HepG2 (cell line): Measurements from ENCODE around the gene ADCY7. TPM values are rescaled to one million over a fixed set of nuclear protein-coding genes. Genes with fewer than 3 reads are reported as not detected.

Experiments
- NFATC3 ChIP-seq: sonication (generic); formaldehyde crosslinking; IDR thresholded peaks from 2 replicates; pipeline ENCODE4 v1.5.1; 2020; ENCODE audit warnings: mild to moderate bottlenecking, missing genetic modification reagents
- NFE2 ChIP-seq: sonication (generic); formaldehyde crosslinking; IDR thresholded peaks from 2 replicates; pipeline ENCODE4 v1.4.0; 2020; ENCODE audit warnings: missing genetic modification reagents
- NONO ChIP-seq, 2 experiments: fragments of 450-650 bp in 1 of 2; sonication (generic) in 1 of 2; formaldehyde crosslinking in 1 of 2; IDR thresholded peaks in 1 of 2; conservative IDR thresholded peaks in 1 of 2; 2 replicates each; pipeline versions ENCODE4 v1.6.1 to v1.8.0; 2017 to 2022; ENCODE audit warnings: mild to moderate bottlenecking in 1 of 2, missing genetic modification reagents in 1 of 2, moderate library complexity in 1 of 2
- PHF8 ChIP-seq: sonication (generic); formaldehyde crosslinking; IDR thresholded peaks from 2 replicates; pipeline ENCODE4 v1.5.0; 2020; ENCODE audit warnings: missing genetic modification reagents
- POGZ ChIP-seq: sonication (generic); formaldehyde crosslinking; IDR thresholded peaks from 2 replicates; pipeline ENCODE4 v1.4.0; 2020; ENCODE audit warnings: mild to moderate bottlenecking, missing genetic modification reagents
- PRPF4 ChIP-seq: fragments of 200-400 bp; formaldehyde crosslinking; IDR thresholded peaks from 2 replicates; pipeline ENCODE4 v1.6.1; 2016; ENCODE audit warnings: low read length, low read depth; ENCODE audit not compliant: poor library complexity, severe bottlenecking
- RBFOX2 ChIP-seq: fragments of 200-400 bp; formaldehyde crosslinking; IDR thresholded peaks from 2 replicates; pipeline ENCODE4 v1.6.1; 2017; ENCODE audit warnings: low read depth, mild to moderate bottlenecking, low read length
- RXRA ChIP-seq: sonication (generic); formaldehyde crosslinking; IDR thresholded peaks from 2 replicates; pipeline ENCODE4 v1.5.1; 2020; ENCODE audit warnings: missing genetic modification reagents
- SRSF1 ChIP-seq: fragments of 200-400 bp; formaldehyde crosslinking; optimal IDR thresholded peaks from 2 replicates; pipeline ENCODE3; 2017; ENCODE audit warnings: mild to moderate bottlenecking, low read depth, low read length, moderate library complexity
- TERF1 ChIP-seq: sonication (generic); formaldehyde crosslinking; IDR thresholded peaks from 2 replicates; pipeline ENCODE4 v1.8.0; 2022; ENCODE audit warnings: mild to moderate bottlenecking, missing genetic modification reagents, moderate library complexity
- ZBTB20 ChIP-seq: sonication (generic); formaldehyde crosslinking; IDR thresholded peaks from 2 replicates; pipeline ENCODE4 v1.8.1; 2023; ENCODE audit warnings: missing genetic modification reagents, low read depth, mild to moderate bottlenecking, borderline replicate concordance
- ZNF24 ChIP-seq: fragments of 450-650 bp; IDR thresholded peaks from 2 replicates; pipeline ENCODE4 v1.6.1; 2017; ENCODE audit warnings: antibody characterized with exemption, mild to moderate bottlenecking
- ZNF292 ChIP-seq: sonication (generic); formaldehyde crosslinking; IDR thresholded peaks from 2 replicates; pipeline ENCODE4 v1.8.1; 2022; ENCODE audit warnings: mild to moderate bottlenecking, low read depth, missing genetic modification reagents, borderline replicate concordance
- ZNF33B ChIP-seq: sonication (generic); formaldehyde crosslinking; IDR thresholded peaks from 2 replicates; pipeline ENCODE4 v1.5.1; 2020; ENCODE audit warnings: mild to moderate bottlenecking, missing genetic modification reagents
- ZNF510 ChIP-seq: sonication (generic); formaldehyde crosslinking; IDR thresholded peaks from 2 replicates; pipeline ENCODE4 v1.4.0; 2020; ENCODE audit warnings: low read depth, mild to moderate bottlenecking, missing genetic modification reagents
- ZNF564 ChIP-seq: sonication (generic); formaldehyde crosslinking; IDR thresholded peaks from 2 replicates; pipeline ENCODE4 v1.8.1; 2023; ENCODE audit warnings: mild to moderate bottlenecking, missing genetic modification reagents
- ZNF616 ChIP-seq: sonication (generic); formaldehyde crosslinking; IDR thresholded peaks from 2 replicates; pipeline ENCODE4 v1.5.0; 2020; ENCODE audit warnings: low read depth, mild to moderate bottlenecking, missing genetic modification reagents
- ZNF768 ChIP-seq: sonication (generic); formaldehyde crosslinking; IDR thresholded peaks from 2 replicates; pipeline ENCODE4 v1.4.0; 2020; ENCODE audit warnings: missing genetic modification reagents
- ZNF773 ChIP-seq: sonication (generic); formaldehyde crosslinking; IDR thresholded peaks from 2 replicates; pipeline ENCODE4 v1.4.0; 2020; ENCODE audit warnings: missing genetic modification reagents, borderline replicate concordance
- ZNF776 ChIP-seq: sonication (generic); formaldehyde crosslinking; IDR thresholded peaks from 2 replicates; pipeline ENCODE4 v1.4.0; 2020; ENCODE audit warnings: mild to moderate bottlenecking, missing genetic modification reagents
- polyA plus RNA-seq, 8 experiments: library from polyadenylated mRNA; depleted of rRNA in 3 of 8; stranded (reverse) in 7 of 8; unstranded in 1 of 8; fragments of >200 nt; fragmentation: Illumina TruSeq in 4 of 8; extraction: Trizol in 4 of 8; gene quantifications; 2 replicates each; pipeline versions ENCODE4 v1.2.1 to v1.2.3, GENCODE V29; 2011 to 2016; ENCODE audit warnings: low read depth in 4 of 8, missing spikeins in 1 of 8, mixed read lengths in 1 of 8; ENCODE audit not compliant: insufficient read depth in 1 of 8
- total RNA-seq, 5 experiments: library from RNA; depleted of rRNA; stranded (reverse); fragments of >200 nt; fragmentation: Illumina TruSeq; extraction: Trizol; gene quantifications; 2 replicates each; pipeline ENCODE4 v1.2.3, GENCODE V29; 2016; ENCODE audit warnings: low read depth in 1 of 5
- TF ChIP-seq, protein P1 (sequence below): sonication (generic); formaldehyde crosslinking; IDR thresholded peaks from 2 replicates; pipeline ENCODE4 v1.5.1; 2020; ENCODE audit warnings: mild to moderate bottlenecking, missing genetic modification reagents
- TF ChIP-seq, protein P2 (sequence below): sonication (generic); formaldehyde crosslinking; IDR thresholded peaks from 2 replicates; pipeline ENCODE4 v1.4.0; 2020; ENCODE audit warnings: missing genetic modification reagents
- TF ChIP-seq, protein P3 (sequence below): IDR thresholded peaks from 2 replicates; pipeline ENCODE4 v1.6.1; 2012; ENCODE audit warnings: inconsistent platforms

ADCY7 gene
- total and polyA plus RNA-seq, 2 of the 13 experiments (the other 11 are each of a cell fraction or from before 2014, with no cell fraction given), result 2.2 to 4.3 TPM

- TF ChIP-seq NONO (IDR thresholded peaks at IDR 0.05) (no peak), NONO (CRISPR knock-in tag; conservative IDR thresholded peaks at IDR 0.05) (0 out of 2 replicates have a peak, but pooled peaks have one; percentile 28), NFATC3 (CRISPR knock-in tag) (0 out of 2 replicates have a peak, but pooled peaks have one; percentile 86), ZNF510 (CRISPR knock-in tag) (no peak), SRSF1 (peak; percentile 71), PRPF4 (no peak), POGZ (CRISPR knock-in tag) (no peak), TERF1 (CRISPR knock-in tag) (0 out of 2 replicates have a peak, but pooled peaks have one; percentile 56), ZNF773 (CRISPR knock-in tag) (no peak), ZBTB20 (CRISPR knock-in tag) (no peak), ZNF33B (CRISPR knock-in tag) (no peak), ZNF776 (peak; percentile 43; the same call in 1 of the 2 replicates), ZNF24 (peak; percentile 77), NFE2 (0 out of 2 replicates have a peak, but pooled peaks have one; percentile 20), RBFOX2 (0 out of 2 replicates have a peak, but pooled peaks have one; percentile 16), PHF8 (CRISPR knock-in tag) (peak; percentile 61), ZNF292 (CRISPR knock-in tag) (0 out of 2 replicates have a peak, but pooled peaks have one; percentile 21), ZNF564 (CRISPR knock-in tag) (0 out of 2 replicates have a peak, but pooled peaks have one; percentile 30), RXRA (CRISPR knock-in tag) (0 out of 2 replicates have a peak, but pooled peaks have one; percentile 35), ZNF616 (no peak), ZNF768 (CRISPR knock-in tag) (peak; percentile 55; the same call in 1 of the 2 replicates)
- TF ChIP-seq, protein P1, sequence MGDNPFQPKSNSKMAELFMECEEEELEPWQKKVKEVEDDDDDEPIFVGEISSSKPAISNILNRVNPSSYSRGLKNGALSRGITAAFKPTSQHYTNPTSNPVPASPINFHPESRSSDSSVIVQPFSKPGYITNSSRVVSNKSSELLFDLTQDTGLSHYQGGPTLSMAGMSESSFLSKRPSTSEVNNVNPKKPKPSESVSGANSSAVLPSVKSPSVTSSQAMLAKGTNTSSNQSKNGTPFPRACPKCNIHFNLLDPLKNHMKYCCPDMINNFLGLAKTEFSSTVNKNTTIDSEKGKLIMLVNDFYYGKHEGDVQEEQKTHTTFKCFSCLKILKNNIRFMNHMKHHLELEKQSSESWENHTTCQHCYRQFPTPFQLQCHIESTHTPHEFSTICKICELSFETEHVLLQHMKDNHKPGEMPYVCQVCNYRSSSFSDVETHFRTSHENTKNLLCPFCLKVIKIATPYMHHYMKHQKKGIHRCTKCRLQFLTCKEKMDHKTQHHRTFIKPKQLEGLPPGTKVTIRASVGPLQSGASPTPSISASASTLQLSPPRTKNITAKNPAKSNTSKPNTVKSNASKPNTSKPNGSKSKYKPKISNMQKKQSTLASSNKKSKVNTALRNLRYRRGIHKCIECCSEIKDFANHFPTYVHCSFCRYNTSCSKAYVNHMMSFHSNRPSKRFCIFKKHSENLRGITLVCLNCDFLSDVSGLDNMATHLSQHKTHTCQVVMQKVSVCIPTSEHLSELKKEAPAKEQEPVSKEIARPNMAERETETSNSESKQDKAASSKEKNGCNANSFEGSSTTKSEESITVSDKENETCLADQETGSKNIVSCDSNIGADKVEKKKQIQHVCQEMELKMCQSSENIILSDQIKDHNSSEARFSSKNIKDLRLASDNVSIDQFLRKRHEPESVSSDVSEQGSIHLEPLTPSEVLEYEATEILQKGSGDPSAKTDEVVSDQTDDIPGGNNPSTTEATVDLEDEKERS (CRISPR knock-in tag), result peak; percentile 63; the same call in 1 of the 2 replicates
- TF ChIP-seq, protein P2, sequence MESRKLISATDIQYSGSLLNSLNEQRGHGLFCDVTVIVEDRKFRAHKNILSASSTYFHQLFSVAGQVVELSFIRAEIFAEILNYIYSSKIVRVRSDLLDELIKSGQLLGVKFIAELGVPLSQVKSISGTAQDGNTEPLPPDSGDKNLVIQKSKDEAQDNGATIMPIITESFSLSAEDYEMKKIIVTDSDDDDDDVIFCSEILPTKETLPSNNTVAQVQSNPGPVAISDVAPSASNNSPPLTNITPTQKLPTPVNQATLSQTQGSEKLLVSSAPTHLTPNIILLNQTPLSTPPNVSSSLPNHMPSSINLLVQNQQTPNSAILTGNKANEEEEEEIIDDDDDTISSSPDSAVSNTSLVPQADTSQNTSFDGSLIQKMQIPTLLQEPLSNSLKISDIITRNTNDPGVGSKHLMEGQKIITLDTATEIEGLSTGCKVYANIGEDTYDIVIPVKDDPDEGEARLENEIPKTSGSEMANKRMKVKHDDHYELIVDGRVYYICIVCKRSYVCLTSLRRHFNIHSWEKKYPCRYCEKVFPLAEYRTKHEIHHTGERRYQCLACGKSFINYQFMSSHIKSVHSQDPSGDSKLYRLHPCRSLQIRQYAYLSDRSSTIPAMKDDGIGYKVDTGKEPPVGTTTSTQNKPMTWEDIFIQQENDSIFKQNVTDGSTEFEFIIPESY (CRISPR knock-in tag), result peak; percentile 21; the same call in 1 of the 2 replicates
- TF ChIP-seq, protein P3, sequence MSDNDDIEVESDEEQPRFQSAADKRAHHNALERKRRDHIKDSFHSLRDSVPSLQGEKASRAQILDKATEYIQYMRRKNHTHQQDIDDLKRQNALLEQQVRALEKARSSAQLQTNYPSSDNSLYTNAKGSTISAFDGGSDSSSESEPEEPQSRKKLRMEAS, result peak; percentile 36; the same call in 1 of the 2 replicates
Measured at GRCh38 chr16:50246299-50247122, 19.8 kb upstream of the ADCY7 start (continued).
